Measurements from ENCODE around the gene ANXA2. TPM values are rescaled to one million over a fixed set of nuclear protein-coding genes. Genes with fewer than 3 reads are reported as not detected.

ANXA2 gene
- total and polyA plus RNA-seq, 2 experiments from 2014 or later: 4,692 to 6,052 TPM

- no peak overlapping the region for H3K4me3 ChIP-seq
- peaks cover 88% of the 10 kb centered on the region for H3K79me2 ChIP-seq (ENCODE audit: insufficient read depth)
- peaks cover 10% of the 10 kb centered on the region for H4K20me1 ChIP-seq (ENCODE audit: insufficient read depth)
- H3K9ac ChIP-seq: peak overlapping the region; percentile 99
- H3K27me3 ChIP-seq (replicated peaks; ENCODE audit: insufficient read depth): no peaks in the 10 kb centered on the region
- H3K4me2 ChIP-seq (ENCODE audit: unreplicated experiment): peak overlapping the region; percentile 38
- in situ Hi-C loops (cut with MboI): no loop called here
- H3F3A ChIP-seq (ENCODE audit: insufficient read depth): peaks cover 97% of the 10 kb centered on the region
- WGBS, 2 experiments (ENCODE audit: low coverage in 1 of 2, low lambda C conversion rate in 2 of 2, missing lambda C conversion rate in 2 of 2): 3 to 6% methylated on average over 8 of the region's 8 CpGs
- H3K36me3 ChIP-seq (ENCODE audit: low read depth): peaks cover 76% of the 10 kb centered on the region
- no peaks in the 10 kb centered on the region for H3K9me3 ChIP-seq (ENCODE audit: low read depth)
- peak overlapping the region; percentile 100 for H3K27ac ChIP-seq
- peak; percentile 76 for TF ChIP-seq EZH2phosphoT487 (IDR thresholded peaks at IDR 0.05; ENCODE audit: insufficient read depth, low read depth)
- TF ChIP-seq EZH2 (IDR thresholded peaks at IDR 0.05; ENCODE audit: insufficient read depth, poor library complexity, severe bottlenecking): no peak
- peak; percentile 99 for DNase-seq
- no peak overlapping the region for H2AFZ ChIP-seq
- H3K4me1 ChIP-seq (ENCODE audit: insufficient read depth): peaks cover 98% of the 10 kb centered on the region
- no peaks in the 10 kb centered on the region for H3K9me2 ChIP-seq (ENCODE audit: insufficient read depth)
Measured at GRCh38 chr15:60379525-60380274, 18.1 kb downstream of the ANXA2 start.

DNA sequence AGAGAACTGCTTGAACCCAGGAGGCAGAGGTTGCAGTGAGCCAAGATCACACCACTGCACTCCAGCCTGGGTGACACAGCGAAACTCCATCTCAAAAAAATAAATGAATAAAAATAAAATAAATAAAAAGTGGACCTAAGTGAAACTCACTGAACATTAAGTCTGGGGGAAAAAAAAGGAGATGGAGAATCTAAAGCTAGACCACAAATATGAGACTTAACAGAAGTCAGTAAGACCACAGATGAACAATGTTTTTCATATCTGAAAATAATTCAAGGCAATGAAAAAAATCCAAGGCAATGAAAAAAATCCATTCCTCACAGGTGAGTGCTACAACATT, 18.6 kb downstream of the ANXA2 start:
- Histone ChIP-seq H3K9me3 (ENCODE audit: low read depth) (no peaks in the 10 kb centered on the region), H3K27me3 (replicated peaks; ENCODE audit: insufficient read depth) (no peaks in the 10 kb centered on the region), H3K4me3 (no peak overlapping the region), H3K4me1 (ENCODE audit: insufficient read depth) (peaks cover 96% of the 10 kb centered on the region), H3F3A (ENCODE audit: insufficient read depth) (peaks cover 95% of the 10 kb centered on the region), H3K9me2 (ENCODE audit: insufficient read depth) (no peaks in the 10 kb centered on the region), H3K36me3 (ENCODE audit: low read depth) (peaks cover 73% of the 10 kb centered on the region), H2AFZ (no peak overlapping the region), H4K20me1 (ENCODE audit: insufficient read depth) (peaks cover 5% of the 10 kb centered on the region), H3K79me2 (ENCODE audit: insufficient read depth) (peaks cover 87% of the 10 kb centered on the region), H3K4me2 (ENCODE audit: unreplicated experiment) (peak overlapping the region; percentile 8), H3K27ac (peak overlapping the region; percentile 100), H3K9ac (peak overlapping the region; percentile 99)
- TF ChIP-seq EZH2phosphoT487 (IDR thresholded peaks at IDR 0.05; ENCODE audit: insufficient read depth, low read depth) (no peak), EZH2 (IDR thresholded peaks at IDR 0.05; ENCODE audit: insufficient read depth, poor library complexity, severe bottlenecking) (no peak)
- no peak for DNase-seq
- in situ Hi-C loops (cut with MboI): no loop called here
- 96 to 100% methylated on average over 1 of the region's 1 CpG for WGBS, 2 experiments (ENCODE audit: low coverage in 1 of 2, low lambda C conversion rate in 2 of 2, missing lambda C conversion rate in 2 of 2)

GRCh38 chr15:60376677-60377095, 21.1 kb downstream of the ANXA2 start:
- Histone ChIP-seq H4K20me1 (ENCODE audit: insufficient read depth) (no peaks in the 10 kb centered on the region), H3K4me1 (ENCODE audit: insufficient read depth) (peaks cover 96% of the 10 kb centered on the region), H3K36me3 (ENCODE audit: low read depth) (peaks cover 71% of the 10 kb centered on the region), H3K4me3 (no peak overlapping the region), H3K27me3 (replicated peaks; ENCODE audit: insufficient read depth) (no peaks in the 10 kb centered on the region), H3K9ac (peak overlapping the region; percentile 99), H3K9me2 (ENCODE audit: insufficient read depth) (no peaks in the 10 kb centered on the region), H3F3A (ENCODE audit: insufficient read depth) (peaks cover 95% of the 10 kb centered on the region), H2AFZ (no peak overlapping the region), H3K9me3 (ENCODE audit: low read depth) (no peaks in the 10 kb centered on the region), H3K4me2 (ENCODE audit: unreplicated experiment) (peak overlapping the region; percentile 67), H3K79me2 (ENCODE audit: insufficient read depth) (peaks cover 81% of the 10 kb centered on the region), H3K27ac (peak overlapping the region; percentile 100)
- peak; percentile 73 for DNase-seq
- in situ Hi-C loops (cut with MboI): no loop called here
- 17 to 27% methylated on average over 12 of the region's 12 CpGs for WGBS, 2 experiments (ENCODE audit: low coverage in 1 of 2, low lambda C conversion rate in 2 of 2, missing lambda C conversion rate in 2 of 2)
- TF ChIP-seq EZH2 (IDR thresholded peaks at IDR 0.05; ENCODE audit: insufficient read depth, poor library complexity, severe bottlenecking): no peak
- no peak for TF ChIP-seq EZH2phosphoT487 (IDR thresholded peaks at IDR 0.05; ENCODE audit: insufficient read depth, low read depth)

DNA sequence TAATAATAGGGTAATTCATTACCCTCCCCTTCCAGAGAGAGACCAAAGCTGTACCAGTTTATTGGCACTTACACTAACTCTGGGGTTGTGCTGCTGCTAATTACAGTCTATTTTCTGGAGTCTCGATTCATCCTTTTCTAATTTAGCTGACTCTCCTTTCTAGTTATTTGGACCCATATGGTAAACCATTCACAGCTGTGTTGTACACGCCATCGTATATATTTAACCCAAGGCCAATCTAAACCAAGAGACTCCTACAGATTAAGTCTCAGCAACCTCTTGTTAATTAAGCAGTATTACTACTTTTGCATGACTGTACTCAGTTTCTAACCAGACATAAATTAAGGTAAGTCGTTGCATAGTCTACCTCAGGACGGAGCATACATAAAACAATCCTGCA, 22.5 kb downstream of the ANXA2 start:
- H3K27me3 ChIP-seq (replicated peaks; ENCODE audit: insufficient read depth): no peaks in the 10 kb centered on the region
- peaks cover 71% of the 10 kb centered on the region for H3K36me3 ChIP-seq (ENCODE audit: low read depth)
- peak overlapping the region; percentile 100 for H3K27ac ChIP-seq
- H3F3A ChIP-seq (ENCODE audit: insufficient read depth): peaks cover 94% of the 10 kb centered on the region
- peaks cover 80% of the 10 kb centered on the region for H3K79me2 ChIP-seq (ENCODE audit: insufficient read depth)
- H3K4me1 ChIP-seq (ENCODE audit: insufficient read depth): peaks cover 94% of the 10 kb centered on the region
- peak overlapping the region; percentile 67 for H3K4me2 ChIP-seq (ENCODE audit: unreplicated experiment)
- H3K9me2 ChIP-seq (ENCODE audit: insufficient read depth): no peaks in the 10 kb centered on the region
- no peak overlapping the region for H2AFZ ChIP-seq
- 0 out of 2 replicates have a peak overlapping the region, but pooled peaks have one; percentile 12 for H3K4me3 ChIP-seq
- in situ Hi-C loops (cut with MboI): no loop called here
- H3K9ac ChIP-seq: peak overlapping the region; percentile 99
- 19 to 24% methylated on average over 5 of the region's 5 CpGs for WGBS, 2 experiments (ENCODE audit: low coverage in 1 of 2, low lambda C conversion rate in 2 of 2, missing lambda C conversion rate in 2 of 2)
- H3K9me3 ChIP-seq (ENCODE audit: low read depth): no peaks in the 10 kb centered on the region
- no peak for TF ChIP-seq EZH2phosphoT487 (IDR thresholded peaks at IDR 0.05; ENCODE audit: insufficient read depth, low read depth)
- no peak for TF ChIP-seq EZH2 (IDR thresholded peaks at IDR 0.05; ENCODE audit: insufficient read depth, poor library complexity, severe bottlenecking)
- H4K20me1 ChIP-seq (ENCODE audit: insufficient read depth): no peaks in the 10 kb centered on the region
- peak; percentile 33 for DNase-seq

All from GM23248 (cell line).